Suprapubic skin (tissue), 4 donors: Measurements from ENCODE around the gene KCND3. TPM values are rescaled to one million over a fixed set of nuclear protein-coding genes. Genes with fewer than 3 reads are reported as not detected.

Experiments
- DNase-seq, 2 donors: peaks; one replicate each; pipeline ENCODE4 v3.0.0-alpha.2; 2019; ENCODE audit warnings: low spot score in 2 of 2
- H3K27ac ChIP-seq: fragments of 200-600 bp; sonication (generic); one replicate; pipeline ENCODE4 v1.5.1; 2019
- H3K27me3 ChIP-seq: fragments of 200-600 bp; sonication (generic); one replicate; pipeline ENCODE4 v1.5.1; 2019
- H3K36me3 ChIP-seq: fragments of 200-600 bp; sonication (generic); one replicate; pipeline ENCODE4 v1.5.1; 2019
- H3K4me1 ChIP-seq: fragments of 200-600 bp; sonication (generic); one replicate; pipeline ENCODE4 v1.5.1; 2019
- H3K4me3 ChIP-seq: fragments of 200-600 bp; sonication (generic); one replicate; pipeline ENCODE4 v1.5.1; 2019; ENCODE audit warnings: mild to moderate bottlenecking
- H3K9me3 ChIP-seq: fragments of 200-600 bp; sonication (generic); one replicate; pipeline ENCODE4 v1.5.1; 2019
- EP300 ChIP-seq: sonication (generic); formaldehyde crosslinking; IDR thresholded peaks from one replicate; pipeline ENCODE4 v1.6.1; 2017; ENCODE audit warnings: antibody characterized with exemption
- POLR2A ChIP-seq, 2 donors: fragments of 450-650 bp; IDR thresholded peaks; one replicate each; pipeline ENCODE4 v1.6.1; 2017; ENCODE audit warnings: antibody characterized with exemption in 2 of 2, mild to moderate bottlenecking in 2 of 2, moderate library complexity in 2 of 2
- POLR2AphosphoS5 ChIP-seq, 3 donors: sonication (generic); formaldehyde crosslinking; IDR thresholded peaks; one replicate each; pipeline ENCODE4 v1.6.1; 2017; ENCODE audit warnings: antibody characterized with exemption in 3 of 3
- whole genome bisulfite sequencing: methylation state at CpG from one replicate; pipeline ENCODE4 v1.1.5; 2018; 5-methylcytosine and 5-hydroxymethylcytosine counted together
- total RNA-seq, 4 donors: library from RNA; depleted of rRNA; stranded (reverse); fragments of >200 nt; gene quantifications; one replicate each; pipeline ENCODE4 v1.1.0, GENCODE V29; 2016
- TF ChIP-seq, protein P1 (sequence below), 2 donors: fragments of 200-600 bp in 1 of 2; fragments of 450-650 bp in 1 of 2; sonication (generic) in 1 of 2; IDR thresholded peaks; one replicate each; pipeline ENCODE4 v1.5.1; 2016 to 2019; ENCODE audit warnings: antibody characterized with exemption in 2 of 2, mild to moderate bottlenecking in 1 of 2, moderate library complexity in 1 of 2

KCND3 gene
- total RNA-seq, 4 donors from 2014 or later: 6.8 to 11.4 (median 10.2) TPM

GRCh38 chr1:111842411-111842810 is 147.1 kb downstream of the KCND3 start:
- no peak for TF ChIP-seq POLR2AphosphoS5 (IDR thresholded peaks at IDR 0.05)
- TF ChIP-seq POLR2A (IDR thresholded peaks at IDR 0.05): no peak
- TF ChIP-seq, protein P1, sequence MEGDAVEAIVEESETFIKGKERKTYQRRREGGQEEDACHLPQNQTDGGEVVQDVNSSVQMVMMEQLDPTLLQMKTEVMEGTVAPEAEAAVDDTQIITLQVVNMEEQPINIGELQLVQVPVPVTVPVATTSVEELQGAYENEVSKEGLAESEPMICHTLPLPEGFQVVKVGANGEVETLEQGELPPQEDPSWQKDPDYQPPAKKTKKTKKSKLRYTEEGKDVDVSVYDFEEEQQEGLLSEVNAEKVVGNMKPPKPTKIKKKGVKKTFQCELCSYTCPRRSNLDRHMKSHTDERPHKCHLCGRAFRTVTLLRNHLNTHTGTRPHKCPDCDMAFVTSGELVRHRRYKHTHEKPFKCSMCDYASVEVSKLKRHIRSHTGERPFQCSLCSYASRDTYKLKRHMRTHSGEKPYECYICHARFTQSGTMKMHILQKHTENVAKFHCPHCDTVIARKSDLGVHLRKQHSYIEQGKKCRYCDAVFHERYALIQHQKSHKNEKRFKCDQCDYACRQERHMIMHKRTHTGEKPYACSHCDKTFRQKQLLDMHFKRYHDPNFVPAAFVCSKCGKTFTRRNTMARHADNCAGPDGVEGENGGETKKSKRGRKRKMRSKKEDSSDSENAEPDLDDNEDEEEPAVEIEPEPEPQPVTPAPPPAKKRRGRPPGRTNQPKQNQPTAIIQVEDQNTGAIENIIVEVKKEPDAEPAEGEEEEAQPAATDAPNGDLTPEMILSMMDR (IDR thresholded peaks at IDR 0.05): no peak
- no peak for TF ChIP-seq EP300
- no peaks in the 10 kb centered on the region for H3K27me3 ChIP-seq
- H3K36me3 ChIP-seq: no peaks in the 10 kb centered on the region
- H3K27ac ChIP-seq: no peak overlapping the region
- no peak for DNase-seq
- WGBS: 68% methylated on average over 3 of the region's 3 CpGs
- H3K4me3 ChIP-seq: no peak overlapping the region
- no peaks in the 10 kb centered on the region for H3K4me1 ChIP-seq
- no peaks in the 10 kb centered on the region for H3K9me3 ChIP-seq

GRCh38 chr1:111841746-111842145 is 147.7 kb downstream of the KCND3 start:
- H3K27ac ChIP-seq: no peak overlapping the region
- H3K4me3 ChIP-seq: no peak overlapping the region
- 93% methylated on average over 2 of the region's 2 CpGs for WGBS
- H3K9me3 ChIP-seq: no peaks in the 10 kb centered on the region
- no peak for DNase-seq
- TF ChIP-seq POLR2A (IDR thresholded peaks at IDR 0.05) (no peak), EP300 (no peak), POLR2AphosphoS5 (IDR thresholded peaks at IDR 0.05) (no peak)
- TF ChIP-seq, protein P1 (IDR thresholded peaks at IDR 0.05): no peak
- no peaks in the 10 kb centered on the region for H3K36me3 ChIP-seq
- H3K27me3 ChIP-seq: no peaks in the 10 kb centered on the region
- H3K4me1 ChIP-seq: no peaks in the 10 kb centered on the region

DNA sequence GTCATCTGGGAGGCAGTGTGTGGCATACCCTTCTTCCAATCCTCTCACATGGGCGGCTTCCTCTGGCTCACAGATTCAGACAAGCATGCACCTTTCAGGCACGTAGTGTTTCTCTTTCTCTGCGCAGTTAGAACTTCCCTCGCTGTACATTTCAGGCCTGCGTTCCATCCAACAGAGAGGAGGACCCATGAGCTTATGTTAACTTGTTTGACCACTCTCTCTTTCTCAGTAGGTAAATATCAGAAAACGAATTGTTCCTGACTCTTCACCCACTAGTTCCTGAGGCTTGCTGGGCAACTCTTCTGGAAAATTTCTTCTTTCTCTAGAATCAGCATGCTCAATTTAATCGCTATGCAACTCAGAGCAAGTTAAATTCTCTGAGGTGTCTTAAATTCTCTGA is 148.3 kb downstream of the KCND3 start:
- 85% methylated on average over 7 of the region's 7 CpGs for WGBS
- no peak for DNase-seq
- no peaks in the 10 kb centered on the region for H3K27me3 ChIP-seq
- H3K4me3 ChIP-seq: no peak overlapping the region
- H3K4me1 ChIP-seq: no peaks in the 10 kb centered on the region
- H3K27ac ChIP-seq: no peak overlapping the region
- TF ChIP-seq POLR2A (IDR thresholded peaks at IDR 0.05) (no peak), POLR2AphosphoS5 (IDR thresholded peaks at IDR 0.05) (no peak), EP300 (no peak)
- TF ChIP-seq, protein P1 (IDR thresholded peaks at IDR 0.05): no peak
- H3K36me3 ChIP-seq: no peaks in the 10 kb centered on the region
- no peaks in the 10 kb centered on the region for H3K9me3 ChIP-seq

GRCh38 chr1:111837393-111837792 is 152.1 kb downstream of the KCND3 start:
- H3K36me3 ChIP-seq: no peaks in the 10 kb centered on the region
- DNase-seq: no peak
- H3K27ac ChIP-seq: no peak overlapping the region
- TF ChIP-seq POLR2A (IDR thresholded peaks at IDR 0.05) (no peak), EP300 (no peak), POLR2AphosphoS5 (IDR thresholded peaks at IDR 0.05) (no peak)
- WGBS: 66% methylated on average over 7 of the region's 7 CpGs
- no peaks in the 10 kb centered on the region for H3K27me3 ChIP-seq
- no peaks in the 10 kb centered on the region for H3K9me3 ChIP-seq
- no peak overlapping the region for H3K4me3 ChIP-seq
- no peaks in the 10 kb centered on the region for H3K4me1 ChIP-seq

- Histone ChIP-seq H3K27me3 (no peaks in the 10 kb centered on the region), H3K4me3 (no peak overlapping the region), H3K36me3 (no peaks in the 10 kb centered on the region), H3K4me1 (no peaks in the 10 kb centered on the region), H3K27ac (no peak overlapping the region), H3K9me3 (no peaks in the 10 kb centered on the region)
- no peak for TF ChIP-seq POLR2A (IDR thresholded peaks at IDR 0.05)
- no peak for TF ChIP-seq POLR2AphosphoS5 (IDR thresholded peaks at IDR 0.05)
- TF ChIP-seq, protein P1 (IDR thresholded peaks at IDR 0.05): no peak
- TF ChIP-seq EP300: no peak
- DNase-seq: no peak
- WGBS: 98% methylated on average over 7 of the region's 7 CpGs
Observed at GRCh38 chr1:111836111-111836510, 153.4 kb downstream of the KCND3 start.

DNA sequence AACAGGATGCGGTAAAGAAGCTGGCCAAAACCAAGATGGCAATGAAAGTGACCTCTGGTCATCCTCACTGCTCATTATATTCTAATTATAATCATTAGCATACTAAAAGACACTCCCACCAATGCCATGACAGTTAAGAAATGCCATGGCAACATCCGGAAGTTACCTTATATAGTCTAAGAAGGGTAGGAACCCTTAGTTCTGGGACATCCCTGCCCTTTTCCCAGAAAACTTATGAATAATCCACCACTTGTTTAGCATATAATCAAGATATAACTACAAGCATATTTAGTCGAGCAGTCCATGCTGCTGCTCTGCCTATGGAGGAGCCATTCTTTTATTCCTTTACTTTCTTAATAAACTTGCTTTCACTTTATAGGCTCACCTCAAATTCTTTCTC is 154.0 kb downstream of the KCND3 start:
- no peak overlapping the region for H3K4me3 ChIP-seq
- WGBS: 87% methylated on average over 3 of the region's 3 CpGs
- no peak for DNase-seq

More for the DNA sequence above, 154.0 kb downstream of the KCND3 start:
- no peak for TF ChIP-seq POLR2AphosphoS5 (IDR thresholded peaks at IDR 0.05)
- TF ChIP-seq, protein P1 (IDR thresholded peaks at IDR 0.05): no peak
- no peaks in the 10 kb centered on the region for H3K27me3 ChIP-seq
- no peaks in the 10 kb centered on the region for H3K4me1 ChIP-seq
- H3K36me3 ChIP-seq: no peaks in the 10 kb centered on the region
- no peak overlapping the region for H3K27ac ChIP-seq
- no peaks in the 10 kb centered on the region for H3K9me3 ChIP-seq
